GM23338 (cell line): ENCODE measurements around the gene CDYL2. TPM values are rescaled to one million over a fixed set of nuclear protein-coding genes. Genes with fewer than 3 reads are reported as not detected.

Experiments used
- ATAC-seq: fragments of 200-7000 bp; cut with Tn5 transposase; 3 replicates; pipeline ENCODE4 v1.9.1; 2020
- DNase-seq: peaks from one replicate; pipeline ENCODE4 v3.0.0-alpha.2; 2015; ENCODE audit warnings: low spot score
- H2AFZ ChIP-seq: fragments of 200-600 bp; sonication (generic); 2 replicates; pipeline ENCODE4 v1.8.0; 2016; ENCODE audit warnings: antibody characterized with exemption, mild to moderate bottlenecking, moderate library complexity
- H3F3A ChIP-seq: fragments of 200-600 bp; sonication (generic); replicated peaks from 2 replicates; pipeline ENCODE4 v1.8.0; 2017; ENCODE audit warnings: antibody characterized with exemption, mixed run types, low read depth
- H3K27ac ChIP-seq: fragments of 200-600 bp; sonication (generic); 2 replicates; pipeline ENCODE4 v1.6.1; 2016; ENCODE audit warnings: low read depth
- H3K27me3 ChIP-seq: fragments of 200-600 bp; sonication (generic); 2 replicates; pipeline ENCODE4 v1.8.0; 2016; ENCODE audit warnings: mild to moderate bottlenecking, mixed run types, moderate library complexity; ENCODE audit not compliant: insufficient read depth
- H3K36me3 ChIP-seq: fragments of 200-600 bp; sonication (generic); 2 replicates; pipeline ENCODE4 v1.8.0; 2016; ENCODE audit warnings: mild to moderate bottlenecking; ENCODE audit not compliant: insufficient read depth
- H3K4me1 ChIP-seq: fragments of 200-600 bp; sonication (generic); 2 replicates; pipeline ENCODE4 v1.8.0; 2016; ENCODE audit warnings: mild to moderate bottlenecking, moderate library complexity; ENCODE audit not compliant: insufficient read depth
- H3K4me2 ChIP-seq: fragments of 200-600 bp; sonication (generic); 2 replicates; pipeline ENCODE4 v1.7.1; 2017; ENCODE audit warnings: mixed run types
- H3K4me3 ChIP-seq: fragments of 200-600 bp; sonication (generic); 2 replicates; pipeline ENCODE4 v1.6.1; 2016; ENCODE audit warnings: mixed run types
- H3K79me2 ChIP-seq: fragments of 200-600 bp; sonication (generic); replicated peaks from 2 replicates; pipeline ENCODE4 v1.8.0; 2017; ENCODE audit warnings: mild to moderate bottlenecking; ENCODE audit not compliant: insufficient read depth
- H3K9me2 ChIP-seq: fragments of 200-600 bp; sonication (generic); 2 replicates; pipeline ENCODE4 v1.8.0; 2017; ENCODE audit not compliant: insufficient read depth
- H4K20me1 ChIP-seq: fragments of 200-600 bp; sonication (generic); replicated peaks from 2 replicates; pipeline ENCODE4 v1.8.0; 2017; ENCODE audit warnings: mild to moderate bottlenecking; ENCODE audit not compliant: insufficient read depth
- H3K27ac Mint-ChIP-seq: 2 replicates; pipeline ENCODE4 v1.8.0; 2020; ENCODE audit warnings: inconsistent platforms, mild to moderate bottlenecking, moderate library complexity, mixed read lengths
- H3K27me3 Mint-ChIP-seq: 3 replicates; pipeline ENCODE4 v1.8.0; 2022; ENCODE audit warnings: low read depth, mild to moderate bottlenecking, moderate library complexity, mixed read lengths, inconsistent platforms; ENCODE audit not compliant: insufficient read depth, poor library complexity
- H3K36me3 Mint-ChIP-seq: 3 replicates; pipeline ENCODE4 v1.8.0; 2021; ENCODE audit warnings: low read depth, mild to moderate bottlenecking, inconsistent platforms, moderate library complexity, mixed read lengths
- H3K4me1 Mint-ChIP-seq: 3 replicates; pipeline ENCODE4 v1.8.0; 2020; ENCODE audit warnings: mild to moderate bottlenecking, inconsistent platforms, mixed read lengths
- H3K4me3 Mint-ChIP-seq: 3 replicates; pipeline ENCODE4 v1.8.0; 2021; ENCODE audit warnings: moderate library complexity, mild to moderate bottlenecking, inconsistent platforms, mixed read lengths
- H3K9me3 Mint-ChIP-seq: 3 replicates; pipeline ENCODE4 v1.8.0; 2020; ENCODE audit warnings: moderate library complexity, mild to moderate bottlenecking, inconsistent platforms, mixed read lengths
- CREB1 ChIP-seq: fragments of 250-450 bp; sonication (Bioruptor Pico); IDR thresholded peaks from 2 replicates; pipeline ENCODE4 v1.5.0; 2020; ENCODE audit warnings: low read depth, mild to moderate bottlenecking, moderate library complexity
- CTCF ChIP-seq, 2 experiments: fragments of 200-600 bp in 1 of 2; sonication (generic) in 1 of 2; conservative IDR thresholded peaks; 2 replicates each; pipeline versions ENCODE4 v1.5.1 to v1.6.1; 2016 to 2017; ENCODE audit warnings: antibody characterized with exemption in 2 of 2, low read depth in 2 of 2, mild to moderate bottlenecking in 2 of 2, moderate library complexity in 1 of 2
- ETS1 ChIP-seq: IDR thresholded peaks from 2 replicates; pipeline ENCODE4 v1.6.1; 2016; ENCODE audit warnings: antibody characterized with exemption
- EZH2 ChIP-seq: fragments of 200-600 bp; sonication (generic); IDR thresholded peaks from one replicate; pipeline ENCODE4 v1.8.0; 2017; ENCODE audit warnings: antibody characterized with exemption, mild to moderate bottlenecking, low read depth; ENCODE audit not compliant: unreplicated experiment
- EZH2phosphoT487 ChIP-seq: fragments of 200-600 bp; sonication (generic); IDR thresholded peaks from one replicate; pipeline ENCODE4 v1.8.1; 2018; ENCODE audit warnings: antibody characterized with exemption; ENCODE audit not compliant: unreplicated experiment
- JUNB ChIP-seq: IDR thresholded peaks from one replicate; pipeline ENCODE4 v1.6.1; 2016; ENCODE audit warnings: antibody characterized with exemption; ENCODE audit not compliant: unreplicated experiment
- NANOG ChIP-seq: IDR thresholded peaks from 2 replicates; pipeline ENCODE4 v1.6.1; 2016; ENCODE audit warnings: antibody characterized with exemption, borderline replicate concordance
- POLR2AphosphoS5 ChIP-seq: IDR thresholded peaks from 2 replicates; pipeline ENCODE4 v1.6.1; 2016; ENCODE audit warnings: antibody characterized with exemption, low read depth
- REST ChIP-seq: IDR thresholded peaks from one replicate; pipeline ENCODE4 v1.6.1; 2018; ENCODE audit warnings: antibody characterized with exemption; ENCODE audit not compliant: unreplicated experiment
- STAT1 ChIP-seq: IDR thresholded peaks from one replicate; pipeline ENCODE4 v1.6.1; 2016; ENCODE audit warnings: antibody characterized with exemption; ENCODE audit not compliant: unreplicated experiment
- ZNF114 ChIP-seq: fragments of 250-450 bp; sonication (Bioruptor Pico); IDR thresholded peaks from 2 replicates; pipeline ENCODE4 v1.5.0; 2020; ENCODE audit warnings: mild to moderate bottlenecking, moderate library complexity
- ZNF331 ChIP-seq: fragments of 250-450 bp; sonication (Bioruptor Pico); IDR thresholded peaks from 2 replicates; pipeline ENCODE4 v1.5.0; 2020; ENCODE audit warnings: low read depth, mild to moderate bottlenecking, moderate library complexity
- polyA plus RNA-seq: library from polyadenylated mRNA; unstranded; fragments of >200 nt; fragmentation: Nextera tagmentation; extraction: Ambion mirVana; gene quantifications from 2 replicates; pipeline ENCODE4 v1.2.1, GENCODE V29; 2016
- total RNA-seq: library from RNA; depleted of rRNA; stranded (reverse); fragments of >200 nt; shearing (Covaris generic); gene quantifications from 2 replicates; pipeline ENCODE4 v1.2.3, GENCODE V29; 2014
- TF ChIP-seq, protein P1 (sequence below): fragments of 250-450 bp; sonication (Bioruptor Pico); IDR thresholded peaks from 2 replicates; pipeline ENCODE4 v1.5.0; 2020; ENCODE audit warnings: mild to moderate bottlenecking, moderate library complexity

CDYL2 gene
- total and polyA plus RNA-seq, 2 experiments from 2014 or later: 0.82 to 4.3 TPM

DNA sequence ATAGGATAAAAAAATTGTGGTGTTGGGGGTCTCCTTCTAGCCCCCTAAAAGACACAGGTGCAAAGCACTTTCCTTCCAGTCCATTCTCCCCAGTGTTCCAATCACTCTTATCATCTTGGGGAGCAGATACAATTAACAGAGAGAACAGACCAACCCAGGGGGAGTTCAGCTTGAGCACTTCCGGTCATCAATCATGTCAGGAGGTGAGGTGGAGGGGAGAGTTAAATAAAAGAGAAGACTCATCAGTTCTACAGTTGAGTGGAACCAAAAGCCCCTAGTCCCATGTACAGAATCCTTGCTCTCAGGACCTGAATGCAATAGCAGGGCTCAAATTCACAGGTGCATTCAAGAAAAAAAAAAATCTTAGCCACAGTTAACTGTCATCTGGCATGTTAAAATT is 141.3 kb downstream of the CDYL2 start:
- peaks cover 12% of the 10 kb centered on the region; the same call in 2 of the 3 replicates for H3K4me1 Mint-ChIP-seq
- no peak for DNase-seq
- H3K27me3 Mint-ChIP-seq: peaks cover 2% of the 10 kb centered on the region
- TF ChIP-seq NANOG (no peak), EZH2phosphoT487 (no peak), CTCF (conservative IDR thresholded peaks at IDR 0.05; ENCODE audit: low read depth in 2 of 2) (no peak), ZNF114 (CRISPR knock-in tag) (no peak), REST (no peak), POLR2AphosphoS5 (no peak), CREB1 (no peak), JUNB (no peak), STAT1 (no peak), ETS1 (no peak), ZNF331 (no peak), EZH2 (no peak)
- TF ChIP-seq, protein P1, sequence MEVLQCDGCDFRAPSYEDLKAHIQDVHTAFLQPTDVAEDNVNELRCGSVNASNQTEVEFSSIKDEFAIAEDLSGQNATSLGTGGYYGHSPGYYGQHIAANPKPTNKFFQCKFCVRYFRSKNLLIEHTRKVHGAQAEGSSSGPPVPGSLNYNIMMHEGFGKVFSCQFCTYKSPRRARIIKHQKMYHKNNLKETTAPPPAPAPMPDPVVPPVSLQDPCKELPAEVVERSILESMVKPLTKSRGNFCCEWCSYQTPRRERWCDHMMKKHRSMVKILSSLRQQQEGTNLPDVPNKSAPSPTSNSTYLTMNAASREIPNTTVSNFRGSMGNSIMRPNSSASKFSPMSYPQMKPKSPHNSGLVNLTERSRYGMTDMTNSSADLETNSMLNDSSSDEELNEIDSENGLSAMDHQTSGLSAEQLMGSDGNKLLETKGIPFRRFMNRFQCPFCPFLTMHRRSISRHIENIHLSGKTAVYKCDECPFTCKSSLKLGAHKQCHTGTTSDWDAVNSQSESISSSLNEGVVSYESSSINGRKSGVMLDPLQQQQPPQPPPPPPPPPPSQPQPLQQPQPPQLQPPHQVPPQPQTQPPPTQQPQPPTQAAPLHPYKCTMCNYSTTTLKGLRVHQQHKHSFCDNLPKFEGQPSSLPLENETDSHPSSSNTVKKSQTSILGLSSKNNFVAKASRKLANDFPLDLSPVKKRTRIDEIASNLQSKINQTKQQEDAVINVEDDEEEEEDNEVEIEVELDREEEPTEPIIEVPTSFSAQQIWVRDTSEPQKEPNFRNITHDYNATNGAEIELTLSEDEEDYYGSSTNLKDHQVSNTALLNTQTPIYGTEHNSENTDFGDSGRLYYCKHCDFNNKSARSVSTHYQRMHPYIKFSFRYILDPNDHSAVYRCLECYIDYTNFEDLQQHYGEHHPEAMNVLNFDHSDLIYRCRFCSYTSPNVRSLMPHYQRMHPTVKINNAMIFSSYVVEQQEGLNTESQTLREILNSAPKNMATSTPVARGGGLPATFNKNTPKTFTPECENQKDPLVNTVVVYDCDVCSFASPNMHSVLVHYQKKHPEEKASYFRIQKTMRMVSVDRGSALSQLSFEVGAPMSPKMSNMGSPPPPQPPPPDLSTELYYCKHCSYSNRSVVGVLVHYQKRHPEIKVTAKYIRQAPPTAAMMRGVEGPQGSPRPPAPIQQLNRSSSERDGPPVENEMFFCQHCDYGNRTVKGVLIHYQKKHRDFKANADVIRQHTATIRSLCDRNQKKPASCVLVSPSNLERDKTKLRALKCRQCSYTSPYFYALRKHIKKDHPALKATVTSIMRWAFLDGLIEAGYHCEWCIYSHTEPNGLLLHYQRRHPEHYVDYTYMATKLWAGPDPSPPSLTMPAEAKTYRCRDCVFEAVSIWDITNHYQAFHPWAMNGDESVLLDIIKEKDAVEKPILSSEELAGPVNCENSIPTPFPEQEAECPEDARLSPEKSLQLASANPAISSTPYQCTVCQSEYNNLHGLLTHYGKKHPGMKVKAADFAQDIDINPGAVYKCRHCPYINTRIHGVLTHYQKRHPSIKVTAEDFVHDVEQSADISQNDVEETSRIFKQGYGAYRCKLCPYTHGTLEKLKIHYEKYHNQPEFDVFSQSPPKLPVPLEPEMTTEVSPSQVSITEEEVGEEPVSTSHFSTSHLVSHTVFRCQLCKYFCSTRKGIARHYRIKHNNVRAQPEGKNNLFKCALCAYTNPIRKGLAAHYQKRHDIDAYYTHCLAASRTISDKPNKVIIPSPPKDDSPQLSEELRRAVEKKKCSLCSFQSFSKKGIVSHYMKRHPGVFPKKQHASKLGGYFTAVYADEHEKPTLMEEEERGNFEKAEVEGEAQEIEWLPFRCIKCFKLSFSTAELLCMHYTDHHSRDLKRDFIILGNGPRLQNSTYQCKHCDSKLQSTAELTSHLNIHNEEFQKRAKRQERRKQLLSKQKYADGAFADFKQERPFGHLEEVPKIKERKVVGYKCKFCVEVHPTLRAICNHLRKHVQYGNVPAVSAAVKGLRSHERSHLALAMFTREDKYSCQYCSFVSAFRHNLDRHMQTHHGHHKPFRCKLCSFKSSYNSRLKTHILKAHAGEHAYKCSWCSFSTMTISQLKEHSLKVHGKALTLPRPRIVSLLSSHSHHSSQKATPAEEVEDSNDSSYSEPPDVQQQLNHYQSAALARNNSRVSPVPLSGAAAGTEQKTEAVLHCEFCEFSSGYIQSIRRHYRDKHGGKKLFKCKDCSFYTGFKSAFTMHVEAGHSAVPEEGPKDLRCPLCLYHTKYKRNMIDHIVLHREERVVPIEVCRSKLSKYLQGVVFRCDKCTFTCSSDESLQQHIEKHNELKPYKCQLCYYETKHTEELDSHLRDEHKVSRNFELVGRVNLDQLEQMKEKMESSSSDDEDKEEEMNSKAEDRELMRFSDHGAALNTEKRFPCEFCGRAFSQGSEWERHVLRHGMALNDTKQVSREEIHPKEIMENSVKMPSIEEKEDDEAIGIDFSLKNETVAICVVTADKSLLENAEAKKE: no peak
- Histone ChIP-seq H3K36me3 (no peaks in the 10 kb centered on the region), H3K9me2 (0 out of 2 replicates have a peak, but pooled peaks cover 3% of the 10 kb centered on the region), H3K4me3 (no peak overlapping the region), H2AFZ (no peak overlapping the region), H3K79me2 (no peaks in the 10 kb centered on the region), H3K4me1 (peaks cover 3% of the 10 kb centered on the region; the same call in 1 of the 2 replicates), H3F3A (no peaks in the 10 kb centered on the region), H3K27me3 (no peaks in the 10 kb centered on the region), H4K20me1 (no peaks in the 10 kb centered on the region), H3K4me2 (no peak overlapping the region), H3K27ac (no peak overlapping the region)
- peaks cover 15% of the 10 kb centered on the region for H3K9me3 Mint-ChIP-seq
- ATAC-seq: no peak
- H3K4me3 Mint-ChIP-seq: no peak overlapping the region
- H3K27ac Mint-ChIP-seq: no peak overlapping the region
- H3K36me3 Mint-ChIP-seq: no peaks in the 10 kb centered on the region
